CD4-positive, alpha-beta T cell (primary cell): ENCODE data around the gene PLXNC1. TPM values are rescaled to one million over a fixed set of nuclear protein-coding genes. Genes with fewer than 3 reads are reported as not detected.

Experiments
- ATAC-seq: fragments of 200-7000 bp; cut with Tn5 transposase; one replicate; pipeline ENCODE4 v1.10.0; 2022; ENCODE audit warnings: mild to moderate bottlenecking; ENCODE audit not compliant: poor library complexity
- CTCF ChIA-PET: fragments of 350-600 bp; sonication (Branson Sonifier 250); formaldehyde crosslinking; loops from one replicate; lab custom pipeline; 2021; ENCODE audit warnings: antibody characterized with exemption, inconsistent platforms; lab: Charles Lee
- POLR2A ChIA-PET: fragments of 350-600 bp; sonication (Branson Sonifier 250); formaldehyde crosslinking; loops from one replicate; lab custom pipeline; 2021; ENCODE audit warnings: antibody characterized with exemption, inconsistent platforms; lab: Charles Lee
- DNase-seq, 14 experiments: peaks; one replicate each; pipeline ENCODE4 v3.0.0-alpha.2; 2013 to 2020; ENCODE audit warnings: mixed read lengths in 2 of 14
- H3K27ac ChIP-seq, 2 donors: one replicate each; pipeline versions ENCODE4 v1.5.1 to v1.7.0; 2013; ENCODE audit warnings: low read length in 2 of 2, low read depth in 1 of 2, mild to moderate bottlenecking in 1 of 2
- H3K27me3 ChIP-seq, 2 experiments: 1 replicate in 1 of 2; 2 replicates in 1 of 2; pipeline versions ENCODE4 v1.6.1 to v1.7.0; 2013; ENCODE audit warnings: low read length in 2 of 2, control low read depth in 1 of 2, mild to moderate bottlenecking in 1 of 2, moderate library complexity in 1 of 2; ENCODE audit not compliant: insufficient read depth in 2 of 2, control insufficient read depth in 1 of 2
- H3K36me3 ChIP-seq: one replicate; pipeline ENCODE4 v1.6.1; 2013; ENCODE audit warnings: low read length, control low read depth; ENCODE audit not compliant: insufficient read depth
- H3K4me1 ChIP-seq: one replicate; pipeline ENCODE4 v1.6.1; 2013; ENCODE audit warnings: low read length, control low read depth; ENCODE audit not compliant: insufficient read depth
- H3K4me3 ChIP-seq: one replicate; pipeline ENCODE4 v1.5.1; 2013; ENCODE audit warnings: mild to moderate bottlenecking, low read length, moderate library complexity
- H3K9me3 ChIP-seq, 2 experiments: 1 replicate in 1 of 2; 2 replicates in 1 of 2; pipeline versions ENCODE4 v1.6.1 to v1.7.0; 2013; ENCODE audit warnings: low read length in 2 of 2, mild to moderate bottlenecking in 2 of 2, control low read depth in 1 of 2, moderate library complexity in 1 of 2; ENCODE audit not compliant: control insufficient read depth in 1 of 2, insufficient read depth in 1 of 2
- H3K27ac Mint-ChIP-seq: one replicate; pipeline ENCODE4 v1.8.0; 2020; ENCODE audit warnings: mixed read lengths
- H3K27me3 Mint-ChIP-seq: one replicate; pipeline ENCODE4 v1.8.0; 2021; ENCODE audit warnings: mixed read lengths
- H3K36me3 Mint-ChIP-seq: one replicate; pipeline ENCODE4 v1.8.0; 2021; ENCODE audit warnings: low read depth, mixed read lengths
- H3K4me1 Mint-ChIP-seq: one replicate; pipeline ENCODE4 v1.8.0; 2021; ENCODE audit warnings: low read depth, mixed read lengths
- H3K4me3 Mint-ChIP-seq: one replicate; pipeline ENCODE4 v1.8.0; 2020; ENCODE audit warnings: mild to moderate bottlenecking, mixed read lengths
- H3K9me3 Mint-ChIP-seq: one replicate; pipeline ENCODE4 v1.8.0; 2020; ENCODE audit warnings: mixed read lengths
- intact Hi-C, 2 experiments: fragments of 100-400 bp; cut with DNase I in 1 of 2; cut with micrococcal nuclease in 1 of 2; formaldehyde crosslinking; loops; one replicate each; pipeline versions ENCODE4 v1.15.1 to v1.9.0; 2023 to 2025; cut with DNase I, micrococcal nuclease
- total RNA-seq, 174 experiments: library from RNA in 2 of 174; stranded (reverse) in 2 of 174; gene quantifications; one replicate each; pipeline ENCODE4 v1.2.3 and lab custom pipeline; 2021 to 2026
- TF ChIP-seq, protein P1 (sequence below): fragments of 200-600 bp; IDR thresholded peaks from one replicate; pipeline ENCODE4 v1.8.0; 2022; ENCODE audit warnings: antibody characterized with exemption, mild to moderate bottlenecking

PLXNC1 gene
- total RNA-seq, 2 experiments from 2014 or later, result 5.2 to 5.3 TPM

- Mint-ChIP-seq H3K4me3 (peak overlapping the region; percentile 74), H3K36me3 (no peaks in the 10 kb centered on the region), H3K27ac (no peak overlapping the region), H3K27me3 (no peaks in the 10 kb centered on the region), H3K4me1 (peaks cover 38% of the 10 kb centered on the region), H3K9me3 (no peaks in the 10 kb centered on the region)
- Histone ChIP-seq H3K27ac (no peak overlapping the region), H3K27me3 (no peaks in the 10 kb centered on the region), H3K4me1 (peaks cover 29% of the 10 kb centered on the region), H3K36me3 (no peaks in the 10 kb centered on the region), H3K4me3 (peak overlapping the region; percentile 57), H3K9me3 (no peaks in the 10 kb centered on the region)
- peak in 2 of 14 experiments; percentile 3 to 38 for DNase-seq
- intact Hi-C loops, result loop anchor here (2.0 to 10.0 kb wide), 7 partner anchors 60 to 1396 kb away; partner anchors contain the start of gene CEP83 (in 1 of the 2)
- TF ChIP-seq, protein P1, sequence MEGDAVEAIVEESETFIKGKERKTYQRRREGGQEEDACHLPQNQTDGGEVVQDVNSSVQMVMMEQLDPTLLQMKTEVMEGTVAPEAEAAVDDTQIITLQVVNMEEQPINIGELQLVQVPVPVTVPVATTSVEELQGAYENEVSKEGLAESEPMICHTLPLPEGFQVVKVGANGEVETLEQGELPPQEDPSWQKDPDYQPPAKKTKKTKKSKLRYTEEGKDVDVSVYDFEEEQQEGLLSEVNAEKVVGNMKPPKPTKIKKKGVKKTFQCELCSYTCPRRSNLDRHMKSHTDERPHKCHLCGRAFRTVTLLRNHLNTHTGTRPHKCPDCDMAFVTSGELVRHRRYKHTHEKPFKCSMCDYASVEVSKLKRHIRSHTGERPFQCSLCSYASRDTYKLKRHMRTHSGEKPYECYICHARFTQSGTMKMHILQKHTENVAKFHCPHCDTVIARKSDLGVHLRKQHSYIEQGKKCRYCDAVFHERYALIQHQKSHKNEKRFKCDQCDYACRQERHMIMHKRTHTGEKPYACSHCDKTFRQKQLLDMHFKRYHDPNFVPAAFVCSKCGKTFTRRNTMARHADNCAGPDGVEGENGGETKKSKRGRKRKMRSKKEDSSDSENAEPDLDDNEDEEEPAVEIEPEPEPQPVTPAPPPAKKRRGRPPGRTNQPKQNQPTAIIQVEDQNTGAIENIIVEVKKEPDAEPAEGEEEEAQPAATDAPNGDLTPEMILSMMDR, result no peak
- ATAC-seq, result no peak
- POLR2A ChIA-PET, result interaction anchor here (1.0 to 2.8 kb wide), 5 partner anchors 24 to 1219 kb away, joined by 3 to 22 read pairs (median 7); partner anchors contain the start of gene EEA1
- CTCF ChIA-PET, result interaction anchor here (0.6 to 1.6 kb wide), 6 partner anchors 15 to 646 kb away, joined by 3 to 5 read pairs (median 4); no protein-coding TSS in a partner anchor
Measured at GRCh38 chr12:94148739-94149118, 352 bp downstream of the PLXNC1 start.

DNA sequence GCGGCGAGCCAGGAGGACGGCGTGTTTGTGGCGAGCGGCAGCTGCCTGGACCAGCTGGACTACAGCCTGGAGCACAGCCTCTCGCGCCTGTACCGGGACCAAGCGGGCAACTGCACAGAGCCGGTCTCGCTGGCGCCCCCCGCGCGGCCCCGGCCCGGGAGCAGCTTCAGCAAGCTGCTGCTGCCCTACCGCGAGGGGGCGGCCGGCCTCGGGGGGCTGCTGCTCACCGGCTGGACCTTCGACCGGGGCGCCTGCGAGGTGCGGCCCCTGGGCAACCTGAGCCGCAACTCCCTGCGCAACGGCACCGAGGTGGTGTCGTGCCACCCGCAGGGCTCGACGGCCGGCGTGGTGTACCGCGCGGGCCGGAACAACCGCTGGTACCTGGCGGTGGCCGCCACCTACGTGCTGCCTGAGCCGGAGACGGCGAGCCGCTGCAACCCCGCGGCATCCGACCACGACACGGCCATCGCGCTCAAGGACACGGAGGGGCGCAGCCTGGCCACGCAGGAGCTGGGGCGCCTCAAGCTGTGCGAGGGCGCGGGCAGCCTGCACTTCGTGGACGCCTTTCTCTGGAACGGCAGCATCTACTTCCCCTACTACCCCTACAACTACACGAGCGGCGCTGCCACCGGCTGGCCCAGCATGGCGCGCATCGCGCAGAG lies 873 bp downstream of the PLXNC1 start:
- Histone ChIP-seq H3K4me1 (peaks cover 29% of the 10 kb centered on the region), H3K9me3 (no peaks in the 10 kb centered on the region), H3K27me3 (no peaks in the 10 kb centered on the region), H3K27ac (no peak overlapping the region), H3K36me3 (no peaks in the 10 kb centered on the region), H3K4me3 (peak overlapping the region; percentile 57)
- Mint-ChIP-seq H3K9me3 (no peaks in the 10 kb centered on the region), H3K27me3 (no peaks in the 10 kb centered on the region), H3K4me3 (peak overlapping the region; percentile 89), H3K4me1 (peaks cover 38% of the 10 kb centered on the region), H3K36me3 (no peaks in the 10 kb centered on the region), H3K27ac (no peak overlapping the region)
- ChIA-PET POLR2A (interaction anchor here (0.9 to 2.8 kb wide), 6 partner anchors 15 to 1220 kb away, joined by 3 to 22 read pairs (median 6); partner anchors contain the start of gene EEA1), CTCF (interaction anchor here (0.6 to 1.6 kb wide), 6 partner anchors 15 to 647 kb away, joined by 3 to 5 read pairs (median 4); no protein-coding TSS in a partner anchor)
- DNase-seq (peak in 13 of 14 experiments; percentile 7 to 70 (median 33)), ATAC-seq (peak; percentile 33)
- TF ChIP-seq, protein P1, result peak; percentile 47
- intact Hi-C loops, result loop anchor here (2.0 to 10.0 kb wide), 7 partner anchors 60 to 1396 kb away; partner anchors contain the start of gene CEP83 (in 1 of the 2)

DNA sequence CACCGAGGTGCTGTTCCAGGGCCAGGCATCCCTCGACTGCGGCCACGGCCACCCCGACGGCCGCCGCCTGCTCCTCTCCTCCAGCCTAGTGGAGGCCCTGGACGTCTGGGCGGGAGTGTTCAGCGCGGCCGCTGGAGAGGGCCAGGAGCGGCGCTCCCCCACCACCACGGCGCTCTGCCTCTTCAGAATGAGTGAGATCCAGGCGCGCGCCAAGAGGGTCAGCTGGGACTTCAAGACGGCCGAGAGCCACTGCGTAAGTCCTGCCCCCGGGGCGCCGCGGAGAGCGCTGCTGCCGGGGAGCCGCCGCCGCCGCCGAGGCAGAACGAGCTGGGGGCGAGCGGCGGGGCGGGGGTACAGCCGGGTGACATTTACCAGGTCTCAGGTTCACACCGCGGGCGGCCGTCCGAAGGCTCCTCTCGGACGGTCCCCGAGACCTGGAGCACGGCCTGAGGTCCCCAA lies 1.4 kb downstream of the PLXNC1 start:
- H3K36me3 Mint-ChIP-seq, result no peaks in the 10 kb centered on the region
- Histone ChIP-seq H3K4me1 (peaks cover 29% of the 10 kb centered on the region), H3K4me3 (peak overlapping the region; percentile 57), H3K9me3 (no peaks in the 10 kb centered on the region), H3K27ac (no peak overlapping the region), H3K27me3 (no peaks in the 10 kb centered on the region), H3K36me3 (no peaks in the 10 kb centered on the region)
- ChIA-PET CTCF (interaction anchor here (0.6 to 1.4 kb wide), 4 partner anchors 51 to 566 kb away, joined by 3 to 5 read pairs (median 4); no protein-coding TSS in a partner anchor), POLR2A (interaction anchor here (0.9 to 2.8 kb wide), 4 partner anchors 16 to 1220 kb away, joined by 3 to 22 read pairs (median 6); partner anchors contain the start of gene EEA1)
- H3K27me3 Mint-ChIP-seq, result no peaks in the 10 kb centered on the region
- H3K4me3 Mint-ChIP-seq, result peak overlapping the region; percentile 89
- H3K4me1 Mint-ChIP-seq, result peaks cover 38% of the 10 kb centered on the region
- DNase-seq, result peak in 4 of 14 experiments; percentile 2 to 44 (median 16)
- H3K9me3 Mint-ChIP-seq, result no peaks in the 10 kb centered on the region
- intact Hi-C loops, result loop anchor here (2.0 to 10.0 kb wide), 7 partner anchors 59 to 1395 kb away; partner anchors contain the start of gene CEP83 (in 1 of the 2)
- TF ChIP-seq, protein P1, result no peak
- H3K27ac Mint-ChIP-seq, result no peak overlapping the region
- no peak for ATAC-seq
